IMR-90 (cell line): Measurements from ENCODE around the gene CDC42EP3.

Source experiments
- CEBPB ChIP-seq: IDR thresholded peaks from 2 replicates; pipeline ENCODE4 v1.6.1; 2012; ENCODE audit warnings: low read depth, low read length, improper control_type of control experiment
- CTCF ChIP-seq: conservative IDR thresholded peaks from 2 replicates; pipeline ENCODE4 v1.5.1; 2012; ENCODE audit warnings: mild to moderate bottlenecking, low read depth, low read length, improper control_type of control experiment
- NFE2L2 ChIP-seq: fragments of 150-350 bp; IDR thresholded peaks from 2 replicates; pipeline ENCODE4 v1.6.1; 2016; ENCODE audit warnings: low read depth, mild to moderate bottlenecking, low read length
- POLR2A ChIP-seq: IDR thresholded peaks from 2 replicates; pipeline ENCODE4 v1.6.1; 2012; ENCODE audit warnings: mild to moderate bottlenecking, low read depth, low read length

- TF ChIP-seq NFE2L2 = no peak
- TF ChIP-seq POLR2A = no peak
- no peak for TF ChIP-seq CTCF
- no peak for TF ChIP-seq CEBPB
Measured at GRCh38 chr2:37617119-37617892, 54.1 kb downstream of the CDC42EP3 start.
